Fibroblast of skin of back (primary cell): ENCODE measurements around the gene STK10.
A peak's percentile ranks its signal among the peaks of the same experiment; 100 is the strongest.

Experiments
- DNase-seq: peaks from one replicate; pipeline ENCODE4 v3.0.0-alpha.2; 2013

The STK10 gene

GRCh38 chr5:172007175-172008110 is 180.6 kb downstream of the STK10 start:
- peak; percentile 8 for DNase-seq

- peak; percentile 98 for DNase-seq
Measured at GRCh38 chr5:172006321-172007174, 181.5 kb downstream of the STK10 start, which contains the start of gene FBXW11. FBXW11 (minus strand) TSS chr5:172006638; CDS start chr5:172006502, 136 bp downstream.

GRCh38 chr5:172005708-172006320 is 182.2 kb downstream of the STK10 start:
- peak; percentile 24 for DNase-seq

GRCh38 chr5:172004824-172005237 is 183.2 kb downstream of the STK10 start:
- peak; percentile 43 for DNase-seq

GRCh38 chr5:172003746-172004145 is 184.3 kb downstream of the STK10 start:
- peak; percentile 49 for DNase-seq

GRCh38 chr5:172002840-172003512 is 185.0 kb downstream of the STK10 start:
- DNase-seq: no peak

GRCh38 chr5:172002310-172002709 is 185.7 kb downstream of the STK10 start:
- DNase-seq: peak; percentile 19

- no peak for DNase-seq
Measured at GRCh38 chr5:171999877-172000276, 188.1 kb downstream of the STK10 start.

- no peak for DNase-seq
Measured at GRCh38 chr5:171999100-171999499, 188.9 kb downstream of the STK10 start.

GRCh38 chr5:171997011-171997410 is 191.0 kb downstream of the STK10 start:
- no peak for DNase-seq

- no peak for DNase-seq
Measured at GRCh38 chr5:171992813-171993212, 195.2 kb downstream of the STK10 start.

- no peak for DNase-seq
Measured at GRCh38 chr5:171992305-171992704, 195.7 kb downstream of the STK10 start.
